ENCODE data around the gene NOX3. TPM values are rescaled to one million over a fixed set of nuclear protein-coding genes. Genes with fewer than 3 reads are reported as not detected.

The NOX3 gene, protein sequence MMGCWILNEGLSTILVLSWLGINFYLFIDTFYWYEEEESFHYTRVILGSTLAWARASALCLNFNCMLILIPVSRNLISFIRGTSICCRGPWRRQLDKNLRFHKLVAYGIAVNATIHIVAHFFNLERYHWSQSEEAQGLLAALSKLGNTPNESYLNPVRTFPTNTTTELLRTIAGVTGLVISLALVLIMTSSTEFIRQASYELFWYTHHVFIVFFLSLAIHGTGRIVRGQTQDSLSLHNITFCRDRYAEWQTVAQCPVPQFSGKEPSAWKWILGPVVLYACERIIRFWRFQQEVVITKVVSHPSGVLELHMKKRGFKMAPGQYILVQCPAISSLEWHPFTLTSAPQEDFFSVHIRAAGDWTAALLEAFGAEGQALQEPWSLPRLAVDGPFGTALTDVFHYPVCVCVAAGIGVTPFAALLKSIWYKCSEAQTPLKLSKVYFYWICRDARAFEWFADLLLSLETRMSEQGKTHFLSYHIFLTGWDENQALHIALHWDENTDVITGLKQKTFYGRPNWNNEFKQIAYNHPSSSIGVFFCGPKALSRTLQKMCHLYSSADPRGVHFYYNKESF
- total RNA-seq: not detected
- long read RNA-seq, donor 1: 0 reads
- long read RNA-seq, donor 2: 0 reads

GRCh38 chr6:155455766-155456165 lies at the start of gene NOX3:
Gene NOX3, minus strand, starts transcription at chr6:155455839. Its CDS starts 39 bp downstream, at chr6:155455800.
- no peaks in the 10 kb centered on the region for H3K9me3 ChIP-seq
- no peak within 1 kb of the TSS for H3K4me3 ChIP-seq
- H3K36me3 ChIP-seq (ENCODE audit: low read depth): no peaks in the 10 kb centered on the region
- H3K4me1 ChIP-seq (ENCODE audit: low read depth): no peaks in the 10 kb centered on the region
- DNase-seq (no peak), ATAC-seq (no peak)
- intact Hi-C loops (cut with DNase I, micrococcal nuclease): no loop called here
- no peak for TF ChIP-seq CTCF (IDR thresholded peaks at IDR 0.05)

DNA sequence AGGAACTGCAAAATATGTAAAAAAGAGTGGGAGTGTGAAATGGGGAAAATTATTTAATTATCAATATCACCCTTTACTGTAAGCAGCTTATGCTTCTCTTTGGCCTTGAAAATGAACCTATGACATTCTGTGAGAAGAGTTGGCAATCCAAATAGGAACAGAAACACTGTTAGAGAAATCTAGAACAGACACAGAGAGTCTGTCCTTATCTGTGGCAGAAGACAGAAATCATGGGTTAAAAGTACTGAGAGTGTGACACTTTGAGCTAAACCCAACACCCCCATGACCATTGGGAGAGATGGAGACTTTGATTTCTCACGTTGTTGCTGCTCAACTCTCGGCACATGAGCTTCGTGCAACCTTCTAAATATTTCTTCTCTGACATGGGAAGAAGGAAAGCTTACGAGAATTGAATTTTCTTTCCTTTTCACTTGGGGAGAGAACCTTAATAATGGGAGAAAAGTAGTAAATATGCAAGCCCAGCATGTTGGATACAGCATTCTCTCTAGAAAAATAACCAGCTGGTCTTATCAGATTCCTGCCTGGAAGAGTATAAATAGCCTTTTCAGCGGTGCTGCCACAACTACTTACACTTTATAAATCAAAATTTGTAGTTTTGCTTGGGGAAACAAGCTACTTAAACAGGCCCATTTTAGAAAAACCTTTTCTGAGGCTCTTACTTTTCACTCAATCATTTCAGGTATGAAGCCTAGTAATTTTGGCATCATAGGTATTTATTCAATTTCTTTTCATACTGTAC lies 49.4 kb upstream of the NOX3 start:
- no peak for TF ChIP-seq CTCF (IDR thresholded peaks at IDR 0.05)
- Histone ChIP-seq H3K4me1 (ENCODE audit: low read depth) (no peaks in the 10 kb centered on the region), H3K9me3 (peaks cover 5% of the 10 kb centered on the region), H3K36me3 (ENCODE audit: low read depth) (no peaks in the 10 kb centered on the region), H3K4me3 (no peak overlapping the region)
- DNase-seq: no peak
- ATAC-seq: no peak
- intact Hi-C loops (cut with DNase I, micrococcal nuclease): no loop called here

DNA sequence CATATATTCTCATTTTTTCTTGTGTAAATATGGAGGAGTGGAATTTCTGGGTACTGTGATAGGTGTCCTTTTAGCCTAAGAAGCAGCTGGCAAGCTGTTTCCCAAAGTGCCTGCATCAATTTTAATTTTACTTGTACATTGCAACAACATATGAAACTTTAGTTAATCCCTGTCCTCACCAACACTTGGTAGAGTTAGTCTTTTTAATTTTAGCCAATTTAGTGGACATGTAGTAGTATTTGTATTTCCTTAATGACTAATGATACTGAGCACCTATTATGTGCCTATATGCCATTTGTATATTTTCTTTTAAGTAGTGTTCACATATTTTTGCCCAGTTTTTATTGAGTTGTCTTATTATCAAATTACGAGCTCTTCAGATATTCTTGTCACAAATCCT lies 46.8 kb upstream of the NOX3 start:
- H3K36me3 ChIP-seq (ENCODE audit: low read depth): no peaks in the 10 kb centered on the region
- H3K4me3 ChIP-seq: no peak overlapping the region
- DNase-seq (no peak), ATAC-seq (no peak)
- no peaks in the 10 kb centered on the region for H3K4me1 ChIP-seq (ENCODE audit: low read depth)
- intact Hi-C loops (cut with DNase I, micrococcal nuclease): no loop called here
- no peak for TF ChIP-seq CTCF (IDR thresholded peaks at IDR 0.05)
- peaks cover 5% of the 10 kb centered on the region for H3K9me3 ChIP-seq

DNA sequence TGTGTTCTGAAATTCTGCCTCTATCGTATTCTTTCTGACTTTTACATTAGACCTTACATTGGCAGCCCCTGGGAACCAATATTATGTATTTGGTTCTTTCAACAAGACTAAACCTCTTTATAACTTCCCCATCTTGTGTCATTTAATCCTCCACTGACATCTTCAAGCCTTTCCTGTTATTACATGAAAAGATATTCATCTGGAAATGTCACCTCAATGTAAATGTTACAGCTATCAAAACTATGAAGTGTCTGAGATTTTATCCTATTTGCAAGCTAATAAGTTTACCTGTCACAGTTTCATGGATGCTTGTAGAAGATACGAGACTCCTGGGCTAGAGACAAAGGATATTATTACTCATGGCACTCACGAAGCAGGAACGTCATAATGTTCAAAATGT lies 43.9 kb upstream of the NOX3 start:
- Histone ChIP-seq H3K4me3 (no peak overlapping the region), H3K9me3 (peaks cover 5% of the 10 kb centered on the region), H3K4me1 (ENCODE audit: low read depth) (no peaks in the 10 kb centered on the region), H3K36me3 (ENCODE audit: low read depth) (no peaks in the 10 kb centered on the region)
- no peak for TF ChIP-seq CTCF (IDR thresholded peaks at IDR 0.05)
- DNase-seq (no peak), ATAC-seq (no peak)
- intact Hi-C loops (cut with DNase I, micrococcal nuclease): no loop called here

DNA sequence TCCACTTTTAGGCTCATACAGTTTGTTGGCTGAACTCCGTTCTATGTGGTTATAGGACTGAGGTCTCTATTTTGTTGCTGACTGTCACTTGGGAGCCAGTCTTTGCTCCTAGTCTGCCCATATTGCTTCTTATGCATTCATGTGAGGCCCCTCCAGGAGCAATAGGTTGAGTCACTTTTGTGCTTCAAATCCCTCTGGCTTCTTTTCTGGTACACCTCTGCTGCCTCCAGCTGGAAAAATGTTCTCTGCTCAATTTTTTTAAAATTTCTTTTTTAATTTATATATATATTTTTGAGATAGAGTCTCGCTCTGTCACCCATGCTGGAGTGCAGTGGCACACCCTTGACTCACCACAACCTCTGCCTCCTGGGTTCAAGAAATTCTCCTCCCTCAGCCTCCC lies 42.7 kb upstream of the NOX3 start:
- Histone ChIP-seq H3K36me3 (ENCODE audit: low read depth) (no peaks in the 10 kb centered on the region), H3K4me3 (no peak overlapping the region), H3K9me3 (peaks cover 5% of the 10 kb centered on the region), H3K4me1 (ENCODE audit: low read depth) (no peaks in the 10 kb centered on the region)
- DNase-seq (no peak), ATAC-seq (no peak)
- no peak for TF ChIP-seq CTCF (IDR thresholded peaks at IDR 0.05)
- intact Hi-C loops (cut with DNase I, micrococcal nuclease): no loop called here
